Stimulated activated CD4-positive, alpha-beta T cell treated with anti-CD3 and anti-CD28 coated beads, TNF-alpha, amount 100 ng/mL, for 24 hours (primary cell): ENCODE data around the gene CSH2.
"Not testable (repeated sequence)": the region's sequence is repeated elsewhere in the genome, so short reads cannot be mapped to it uniquely, and the experiment has no call there.

ENCODE experiments used
- DNase-seq, 3 experiments: peaks; one replicate each; pipeline ENCODE4 v3.0.0-alpha.2; 2020; ENCODE audit warnings: low read depth in 3 of 3

Gene CSH2

DNA sequence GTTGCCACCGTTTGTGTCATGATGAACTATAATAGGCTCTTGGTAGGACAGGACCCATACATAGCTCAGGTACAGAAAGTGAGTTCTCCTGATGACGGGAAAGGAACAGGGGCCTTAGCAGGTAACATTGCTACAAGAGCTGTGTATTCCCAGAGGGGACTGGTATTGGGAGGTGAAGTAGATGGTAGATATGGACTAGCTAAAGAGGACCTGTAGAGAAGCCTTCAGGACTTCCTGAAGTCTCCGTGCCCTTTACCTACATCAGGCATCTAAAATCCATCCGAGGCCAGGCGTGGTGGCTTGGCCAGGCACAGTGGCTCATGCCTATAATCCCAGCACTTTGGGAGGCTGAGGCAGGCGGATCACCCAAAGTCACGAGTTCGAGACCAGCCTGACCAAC, 18.3 kb downstream of the CSH2 start:
- no peak for DNase-seq

DNA sequence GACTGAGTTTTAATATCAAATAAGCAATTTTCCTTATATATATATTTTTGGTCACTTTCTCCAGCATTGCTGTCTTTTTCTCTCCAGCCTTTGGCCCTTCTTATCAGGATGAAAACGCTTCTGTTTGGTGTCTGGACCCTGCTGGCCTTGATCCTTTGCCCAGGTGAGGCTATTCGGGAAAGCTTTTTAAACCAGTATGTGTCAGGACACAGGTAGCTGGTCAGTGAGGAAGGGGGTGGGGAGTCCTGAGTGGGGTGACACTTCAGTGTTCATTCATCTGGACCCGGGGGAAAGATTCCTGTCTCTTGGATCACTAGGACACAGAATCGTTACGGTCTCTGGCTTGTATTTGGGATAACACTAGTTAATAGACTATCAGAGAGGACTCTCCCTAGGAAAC, 18.8 kb downstream of the CSH2 start:
- no peak for DNase-seq

DNA sequence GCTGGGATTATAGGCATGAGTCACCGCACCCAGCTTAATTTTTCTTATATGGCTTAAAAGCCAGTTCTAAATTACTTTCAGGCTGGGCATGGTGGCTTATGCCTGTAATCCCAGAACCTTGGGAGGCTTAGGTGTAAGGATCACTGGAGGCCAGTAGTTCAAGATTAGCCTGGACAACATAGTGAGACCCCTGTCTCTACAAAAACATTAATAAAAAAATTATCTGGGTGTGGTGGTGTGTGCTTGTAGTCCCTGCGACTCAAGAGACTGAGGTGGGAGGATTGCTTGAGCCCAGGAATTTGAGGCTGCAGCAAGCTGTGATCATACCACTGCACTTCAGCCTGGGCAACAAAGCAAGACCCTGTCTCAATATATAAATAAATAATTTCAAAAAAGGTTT, 20.2 kb downstream of the CSH2 start:
- no peak for DNase-seq

DNA sequence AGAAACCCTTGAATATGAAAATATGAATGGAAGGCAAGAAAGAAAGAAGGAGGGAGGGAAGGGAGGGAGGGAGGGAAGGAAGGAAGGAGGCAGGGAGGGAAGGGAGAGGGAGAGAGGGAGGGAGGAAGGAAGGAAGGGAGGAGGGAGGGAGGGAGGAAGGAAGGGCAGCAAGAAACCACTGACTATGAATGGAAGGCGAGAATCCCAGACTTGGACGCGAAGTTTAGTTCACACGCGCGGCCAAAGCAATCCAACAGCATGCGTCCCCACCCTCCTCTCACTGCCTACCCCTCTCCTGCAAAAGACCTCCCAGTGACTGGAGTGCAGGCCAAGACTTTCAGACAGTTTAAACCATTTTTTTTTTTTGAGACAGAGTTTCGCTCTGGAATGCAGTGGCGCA, 23.1 kb downstream of the CSH2 start:
- no peak for DNase-seq

DNA sequence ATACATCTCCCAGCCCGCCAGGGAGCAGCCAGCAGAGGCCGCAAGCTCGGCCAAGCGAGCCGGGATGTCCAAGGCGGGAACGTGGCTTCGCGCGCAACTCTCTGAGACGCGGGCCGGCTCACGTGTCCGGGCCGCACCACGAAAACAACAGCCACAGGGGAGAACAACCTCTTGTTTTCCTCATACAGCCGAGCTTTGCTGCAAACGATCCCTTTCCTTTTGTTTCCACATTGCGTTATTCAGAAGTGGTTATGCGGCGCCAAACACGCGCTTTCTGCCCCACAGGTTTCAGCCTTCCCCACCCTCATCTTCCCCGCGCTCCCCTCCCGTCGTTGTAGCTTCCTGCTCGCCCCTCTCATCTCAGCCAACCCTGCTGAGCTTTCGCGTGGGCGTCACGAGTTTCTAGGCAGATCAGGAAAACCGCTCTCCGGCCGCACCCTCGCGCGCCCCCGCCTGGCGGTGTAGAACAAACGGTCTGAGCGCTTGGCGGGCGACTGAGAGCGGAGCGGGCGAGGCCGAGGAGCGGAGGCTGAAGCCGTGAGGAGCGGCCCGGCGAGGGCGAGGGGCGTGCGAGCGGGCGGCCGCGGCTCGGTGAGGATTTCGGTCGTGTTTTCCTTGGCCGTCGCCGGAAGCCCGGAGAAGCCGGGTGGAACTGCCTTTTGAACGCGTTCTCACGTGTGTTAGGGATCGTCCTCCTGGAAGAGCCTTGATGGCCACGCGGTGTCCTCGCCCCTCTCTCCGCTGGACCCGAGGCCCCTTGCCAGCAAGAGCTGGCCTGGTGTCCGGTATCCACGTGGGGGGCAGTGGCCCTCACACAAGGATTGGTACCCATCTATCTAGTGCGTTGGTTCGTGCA, 24.4 kb downstream of the CSH2 start:
- DNase-seq: peak; percentile 93 to 96 (median 95)

DNA sequence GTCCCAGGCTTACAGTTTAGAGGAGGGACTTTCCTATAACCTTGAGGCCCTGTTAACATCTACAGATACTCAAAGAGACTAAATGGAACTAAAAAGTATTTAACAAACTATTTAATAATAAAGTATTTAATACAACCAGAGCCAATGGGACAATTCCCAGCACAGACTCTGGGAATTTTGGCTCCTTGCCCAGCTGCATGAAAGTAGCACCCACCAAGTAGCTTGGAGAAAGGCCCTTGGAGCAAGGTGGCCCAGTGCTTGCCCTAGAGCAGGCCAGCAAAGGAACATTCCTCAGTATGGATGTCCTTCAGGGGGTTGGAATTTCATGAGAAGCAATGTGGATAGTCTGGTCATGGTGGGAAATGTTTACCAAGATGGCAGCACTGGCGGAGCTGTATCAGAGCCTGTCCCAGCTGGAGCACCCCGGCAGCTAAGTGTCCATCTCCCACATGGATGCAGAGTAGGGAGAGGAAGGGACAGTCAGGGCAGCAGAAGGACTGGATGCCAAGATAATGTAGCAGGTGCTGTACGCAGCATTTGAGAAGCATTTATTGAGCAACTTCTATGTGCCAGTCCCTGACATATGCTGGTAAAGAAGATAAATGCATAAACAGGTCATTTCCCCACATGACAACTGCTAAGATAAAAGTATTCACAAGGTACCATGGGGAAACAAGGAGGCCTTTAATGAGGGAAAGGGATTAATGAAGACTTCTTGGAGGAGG, 25.8 kb downstream of the CSH2 start:
- DNase-seq: no peak

DNA sequence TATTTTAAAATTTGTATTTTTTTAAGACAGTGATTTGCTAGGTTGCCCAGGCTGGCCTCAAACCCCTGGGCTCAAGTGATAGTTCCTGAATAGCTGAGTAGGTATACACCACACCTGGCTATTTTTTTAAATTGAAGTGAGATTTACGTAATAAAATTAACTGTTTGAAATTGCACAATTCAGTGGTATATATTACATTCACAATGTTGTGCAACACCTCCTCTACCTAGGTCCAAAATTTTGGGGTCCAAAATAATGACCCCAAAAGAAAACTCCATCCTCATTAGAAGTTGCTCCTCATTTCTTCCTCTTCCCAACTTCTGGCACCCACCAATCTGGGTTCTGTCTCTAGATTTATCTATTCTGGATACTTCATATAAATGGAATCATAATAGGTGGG, 28.0 kb downstream of the CSH2 start:
- DNase-seq: no peak

DNA sequence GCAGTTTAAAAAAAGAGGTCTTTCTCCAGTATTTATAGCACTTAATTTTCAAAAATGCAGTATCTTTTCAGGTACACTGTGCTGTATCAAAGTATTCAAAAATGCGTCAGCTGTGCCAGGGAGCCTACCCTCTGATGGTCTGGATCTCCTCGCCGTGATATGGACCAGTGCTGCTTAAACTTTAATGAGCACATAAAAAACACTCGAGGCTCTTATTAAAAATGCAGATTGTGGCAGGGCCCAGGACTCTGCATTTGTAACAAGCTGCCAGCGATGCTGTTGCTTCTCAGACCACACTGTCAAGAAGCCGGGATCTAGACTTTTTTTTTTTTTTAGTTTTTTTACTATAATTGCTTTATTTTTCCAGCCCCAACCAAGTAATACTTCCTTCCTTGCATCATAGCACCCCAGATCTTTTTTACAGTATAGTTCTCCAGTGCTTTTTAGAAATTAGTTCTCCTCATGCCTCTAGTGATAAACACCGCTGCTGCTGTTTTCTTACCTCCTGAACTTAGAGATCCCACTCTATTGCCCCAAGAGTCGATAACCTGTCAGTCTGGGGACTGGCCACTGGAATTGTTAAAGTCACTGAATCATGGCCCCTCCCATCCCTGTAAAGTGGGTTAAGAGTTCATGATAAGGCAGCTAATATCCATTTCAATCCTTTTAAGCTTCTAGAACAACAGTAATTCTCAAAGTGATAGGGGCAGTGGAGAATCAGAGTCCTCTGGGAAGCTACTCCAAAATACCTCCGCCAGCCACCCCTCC, 29.4 kb downstream of the CSH2 start:
- DNase-seq: no peak

DNA sequence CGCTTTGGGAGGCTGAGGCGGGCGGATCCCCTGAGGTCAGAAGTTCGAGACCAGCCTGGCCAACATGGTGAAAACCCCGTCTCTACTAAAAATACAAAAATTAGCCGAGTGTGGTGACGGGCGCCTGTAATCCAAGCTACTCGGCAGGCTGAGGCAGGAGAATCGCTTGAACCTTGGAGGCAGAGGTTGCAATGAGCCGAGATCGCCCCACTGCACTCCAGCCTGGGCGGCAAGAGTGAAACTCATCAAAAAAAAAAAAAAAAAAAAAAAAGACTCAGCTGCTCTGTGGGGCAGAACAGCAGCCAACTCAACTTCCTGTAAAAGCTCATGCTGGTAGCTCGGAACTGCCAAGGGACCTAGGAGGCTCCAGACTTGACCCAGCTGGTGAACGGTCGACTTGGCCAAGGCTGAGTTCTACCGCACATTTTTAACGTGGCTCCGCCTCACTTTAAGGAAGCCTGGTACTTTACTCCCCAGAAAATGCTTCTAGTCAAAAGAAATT, 30.0 kb downstream of the CSH2 start:
- not testable (repeated sequence) for DNase-seq

DNA sequence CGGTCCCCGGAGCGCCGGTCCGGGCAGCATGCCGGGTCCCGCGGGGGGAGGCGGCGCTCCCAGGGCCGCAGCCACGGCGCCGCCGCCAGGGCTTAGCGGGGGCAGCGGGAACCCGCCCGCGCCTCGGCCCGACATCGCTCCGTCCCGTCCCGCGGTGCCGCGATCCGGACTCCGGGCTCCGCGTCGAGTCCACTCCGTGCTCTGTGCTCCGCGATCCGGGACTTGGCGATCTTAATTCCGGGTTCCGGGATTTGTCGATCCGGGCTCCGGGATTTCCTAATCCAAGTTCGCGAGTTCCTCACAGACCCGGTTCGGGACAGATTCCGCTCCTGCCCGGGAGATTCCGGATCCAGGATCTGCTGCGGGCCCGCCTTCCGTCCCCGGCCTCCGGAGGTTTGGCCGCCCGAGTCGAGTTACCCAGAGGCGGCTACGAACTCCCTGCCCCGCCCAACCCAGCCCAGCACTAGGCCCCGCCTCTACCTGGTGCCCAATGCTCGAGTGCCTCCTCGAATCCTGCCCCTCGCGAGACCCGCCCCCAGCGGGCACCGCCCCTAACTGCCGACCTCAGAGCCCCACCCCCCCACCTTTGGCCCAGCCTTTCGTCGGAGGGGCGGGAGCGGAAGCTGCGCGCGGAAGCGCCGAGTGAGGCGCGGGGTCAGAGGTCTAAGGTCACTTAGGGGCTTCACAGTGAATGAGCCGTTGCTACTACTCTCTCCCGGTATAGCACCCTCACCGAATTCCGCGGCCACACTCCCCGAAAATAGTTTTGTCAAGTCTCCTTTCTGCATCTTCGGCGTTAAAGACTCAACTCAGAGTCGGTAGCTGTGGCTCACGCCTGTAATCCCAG, 30.7 kb downstream of the CSH2 start, which contains the start of gene SMARCD2:
SMARCD2 (minus strand) TSS at position 146 of the 847 bp plus-strand sequence; CDS start at position 135, 11 bp downstream.
- peak; percentile 97 to 99 (median 98) for DNase-seq

DNA sequence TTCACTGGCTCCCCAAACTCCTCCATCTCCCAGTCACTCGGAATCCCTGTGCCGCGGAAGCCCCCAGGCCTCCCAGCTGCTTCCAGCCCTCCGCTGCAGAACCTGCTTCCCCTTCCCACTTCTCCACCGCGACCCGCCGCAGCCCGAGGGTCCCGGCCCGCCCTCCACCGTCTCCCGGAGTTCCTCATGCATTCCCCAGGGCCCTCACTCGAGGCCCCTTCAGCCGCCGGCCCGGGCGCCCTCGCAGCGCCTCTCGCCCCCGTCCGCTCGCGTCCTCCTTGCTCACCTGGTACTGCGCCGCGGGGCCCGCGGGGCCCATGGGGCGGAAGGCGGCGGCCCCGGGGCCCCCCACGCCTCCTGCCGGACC, 31.3 kb downstream of the CSH2 start:
- DNase-seq: no peak

DNA sequence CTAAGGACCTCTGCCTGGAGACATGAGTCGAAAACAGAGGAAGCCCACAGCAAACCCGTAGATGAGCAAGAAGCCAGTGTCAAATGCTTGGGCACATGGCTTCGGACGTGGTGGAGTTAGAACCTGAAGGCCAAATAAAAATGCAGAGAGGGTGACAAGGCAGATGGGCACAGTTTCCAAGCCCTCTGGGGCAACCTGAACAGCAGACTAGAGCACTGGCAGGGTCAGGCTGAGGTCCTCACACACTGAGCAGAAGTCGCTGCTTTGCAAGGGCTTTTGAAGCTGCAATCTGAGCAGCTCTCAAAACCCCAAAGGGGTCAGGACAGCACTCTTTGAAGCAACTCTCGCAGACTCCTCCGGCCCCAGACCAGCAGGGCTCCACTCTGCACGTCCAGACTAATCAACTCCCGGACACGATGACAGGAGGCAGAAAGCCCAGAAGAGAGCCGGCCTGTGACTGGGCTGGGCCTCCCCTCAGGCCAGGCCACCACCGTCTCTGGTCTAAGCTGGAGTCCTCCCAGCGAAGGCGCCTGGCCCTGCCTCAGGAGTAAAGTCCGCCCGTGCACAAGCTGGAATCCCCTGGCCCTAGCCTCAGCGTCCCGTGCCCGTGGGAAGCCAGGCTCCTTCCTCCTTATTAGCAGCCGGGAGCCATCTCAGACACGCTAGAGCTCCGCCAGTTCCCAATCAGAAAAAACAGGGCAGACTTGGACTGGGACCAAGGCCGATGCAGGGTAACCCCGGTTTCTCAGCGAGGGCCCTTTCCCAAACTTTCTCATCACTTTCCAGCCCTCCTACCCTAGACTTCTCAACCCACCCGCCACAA, 31.9 kb downstream of the CSH2 start:
- no peak for DNase-seq

DNA sequence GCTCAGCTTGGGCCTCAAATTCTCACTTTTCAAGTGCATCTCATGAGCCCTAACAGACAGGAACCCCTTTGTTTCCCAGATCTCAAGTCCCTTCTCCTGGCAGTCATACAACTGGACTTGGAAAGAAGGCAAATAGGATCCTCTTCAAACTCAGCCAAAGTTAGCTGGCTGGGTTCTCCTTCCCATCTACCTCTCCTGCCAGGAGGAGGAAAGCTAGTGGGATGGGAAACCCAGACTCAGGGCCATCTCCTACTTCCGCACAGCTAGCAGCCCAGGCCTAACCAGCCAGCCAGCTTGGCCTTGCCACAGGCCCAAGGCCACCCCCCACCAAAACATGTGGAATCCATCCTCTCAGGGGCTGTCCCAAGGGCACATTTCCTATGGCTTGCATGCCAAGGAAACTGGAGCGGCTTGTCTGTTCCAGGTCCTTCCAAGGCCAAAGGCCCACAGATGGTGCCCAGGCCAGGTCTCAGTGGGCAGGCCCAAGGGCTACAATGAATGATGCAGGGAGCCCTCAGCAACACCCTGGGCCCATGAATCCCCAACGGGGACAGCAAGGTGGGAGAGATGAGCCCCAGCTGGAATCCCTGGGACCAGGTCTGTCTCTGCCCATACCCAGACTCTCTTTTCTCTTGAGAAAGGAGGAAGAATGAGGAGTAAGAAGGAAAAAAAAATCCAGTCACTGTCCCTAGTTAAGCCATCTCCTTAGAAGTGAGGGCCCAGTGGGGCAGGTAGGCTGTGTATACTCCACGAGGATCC, 32.7 kb downstream of the CSH2 start:
- DNase-seq: no peak

DNA sequence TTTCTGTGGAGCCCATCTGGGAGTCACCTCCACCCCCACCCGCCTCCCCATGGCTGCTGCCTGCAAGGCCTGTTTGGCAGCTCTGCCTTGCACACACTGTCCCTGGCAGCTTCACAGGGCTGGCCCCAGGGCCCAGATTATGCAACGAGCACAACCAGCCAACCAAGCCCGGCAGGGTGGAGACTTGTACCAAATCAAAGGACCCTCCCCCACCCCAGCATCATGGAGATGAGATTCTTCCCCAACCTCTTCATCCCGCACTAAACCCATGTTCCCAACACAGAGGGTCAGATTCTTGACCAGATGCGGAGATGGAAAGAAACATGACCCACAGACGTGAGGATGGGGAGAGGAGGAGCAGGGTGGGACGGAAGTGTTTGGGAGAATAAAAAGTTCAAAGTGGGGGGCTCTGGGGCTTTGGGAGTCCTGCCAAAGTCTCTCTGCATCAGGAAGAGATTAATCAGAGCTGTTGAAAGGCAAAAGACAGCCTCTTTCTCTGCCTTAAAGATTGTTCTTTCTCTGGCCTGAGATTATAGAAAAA, 34.8 kb downstream of the CSH2 start:
- DNase-seq: no peak

DNA sequence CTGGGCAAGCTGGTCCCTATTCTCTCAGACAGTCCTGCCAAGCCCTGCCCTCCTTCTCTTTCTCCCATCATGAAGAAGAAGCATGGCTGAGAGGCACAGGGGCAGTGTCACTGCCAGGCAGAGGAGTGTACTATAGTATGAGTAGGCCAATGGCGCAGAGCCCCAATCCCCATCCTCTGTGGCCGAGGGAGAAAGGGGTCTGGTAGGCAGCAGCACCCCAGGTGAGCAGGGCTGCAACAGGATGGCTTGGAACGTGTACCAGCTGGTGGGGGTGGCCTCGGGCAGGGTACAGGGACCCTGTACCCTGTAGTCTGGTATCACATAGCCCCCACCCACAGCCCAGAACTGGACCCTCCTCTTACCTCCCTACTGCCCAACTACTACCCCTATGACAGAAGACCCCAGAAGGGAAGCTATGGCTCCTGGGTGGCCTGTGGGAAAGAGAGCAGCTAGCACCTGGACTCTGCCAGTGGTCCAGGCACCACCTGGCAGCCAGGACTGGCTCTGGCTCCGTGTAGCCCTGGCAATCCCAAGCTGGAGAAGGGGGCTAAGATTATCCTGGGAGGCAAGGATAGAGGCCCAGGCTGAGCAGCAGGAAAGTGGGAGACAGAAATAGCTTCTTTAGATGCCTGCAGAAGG, 35.4 kb downstream of the CSH2 start:
- DNase-seq: no peak

DNA sequence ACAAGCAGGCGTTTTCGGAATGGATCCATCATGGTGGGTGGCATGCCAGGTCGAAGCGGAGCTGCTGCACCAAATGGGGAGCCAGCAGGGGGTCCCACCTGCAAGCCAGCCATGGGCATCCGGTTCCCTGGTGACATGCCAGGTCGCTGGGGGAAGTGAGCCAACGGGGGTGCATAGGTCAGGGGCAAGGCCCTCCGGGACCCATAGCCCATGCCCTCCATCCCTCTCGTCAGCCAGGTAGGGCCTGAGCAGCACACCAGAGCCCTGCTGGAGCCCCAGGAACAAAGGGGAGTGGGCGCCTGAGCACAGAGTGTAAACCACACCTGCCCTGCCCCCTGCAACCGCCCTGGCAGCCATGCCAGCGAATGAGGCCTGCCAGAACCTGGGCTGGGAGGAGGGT, 36.0 kb downstream of the CSH2 start:
- no peak for DNase-seq

DNA sequence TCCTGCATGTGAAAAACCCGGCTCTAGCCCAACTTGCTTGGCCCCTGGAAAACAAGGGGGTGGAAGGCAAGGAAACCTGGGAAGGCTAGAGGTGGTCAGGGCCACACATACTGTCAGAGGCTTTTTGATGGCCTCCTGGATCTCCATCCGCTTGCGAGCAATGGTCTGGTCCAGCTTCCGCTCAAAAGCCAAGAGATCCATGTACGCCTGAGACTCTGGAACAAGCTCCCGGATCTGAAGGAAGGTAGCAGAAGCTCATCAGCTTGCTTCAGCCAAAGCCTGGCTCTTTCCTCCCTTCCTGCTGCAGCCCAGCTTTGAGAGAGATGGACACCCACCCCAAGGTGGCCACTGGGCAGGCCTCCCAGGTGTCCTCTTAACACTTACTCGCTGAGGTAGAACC, 36.7 kb downstream of the CSH2 start:
- DNase-seq: no peak

DNA sequence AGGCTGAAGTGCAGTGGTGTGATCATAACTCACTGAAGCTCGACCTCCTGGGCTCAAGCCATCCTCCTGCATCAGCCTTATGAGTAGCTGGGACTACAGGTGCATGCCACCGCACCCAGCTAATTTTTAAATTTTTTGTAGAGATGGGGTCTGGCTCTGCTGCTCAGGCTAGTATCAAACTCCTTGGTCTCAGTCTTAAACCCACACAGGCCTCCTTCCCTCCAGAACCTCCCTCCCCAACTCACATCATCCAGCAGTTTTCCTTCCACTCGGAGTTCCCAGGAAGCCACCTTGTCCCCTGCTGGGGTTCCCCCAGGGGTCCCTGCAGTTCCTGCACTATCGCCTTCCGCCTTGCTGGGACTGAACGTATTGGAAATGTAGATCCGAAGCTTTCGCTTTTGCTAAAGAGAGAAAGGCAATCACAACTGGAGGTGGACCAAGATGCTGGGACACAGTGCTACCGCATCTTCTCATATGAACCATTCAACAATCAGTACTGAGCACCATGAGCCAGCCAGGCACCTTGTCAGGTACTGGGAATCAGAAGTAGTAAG, 38.2 kb downstream of the CSH2 start:
- DNase-seq: no peak
